ENCODE data around the gene HIPK3.

HIPK3 gene

DNA sequence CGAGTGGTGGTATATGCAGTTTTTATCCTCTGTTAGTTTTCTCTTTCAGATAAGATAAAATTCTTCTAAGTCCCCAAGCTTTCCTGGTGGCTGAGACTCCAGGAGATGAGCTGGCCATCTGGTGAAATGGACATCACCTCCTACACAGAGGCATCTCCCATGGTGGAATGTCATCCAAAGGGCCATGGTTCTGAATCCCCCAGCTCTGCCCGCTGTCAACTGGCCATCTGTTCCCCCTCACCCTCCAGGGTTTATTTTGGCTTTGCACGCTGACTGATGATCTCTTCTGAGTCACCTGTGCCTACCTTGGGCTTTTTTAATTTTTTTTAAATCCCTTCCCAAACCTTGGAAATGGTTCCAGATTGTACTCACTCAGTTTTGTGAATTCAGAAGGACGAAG is 142.2 kb downstream of the HIPK3 start:
- no peak for FAIRE-seq

DNA sequence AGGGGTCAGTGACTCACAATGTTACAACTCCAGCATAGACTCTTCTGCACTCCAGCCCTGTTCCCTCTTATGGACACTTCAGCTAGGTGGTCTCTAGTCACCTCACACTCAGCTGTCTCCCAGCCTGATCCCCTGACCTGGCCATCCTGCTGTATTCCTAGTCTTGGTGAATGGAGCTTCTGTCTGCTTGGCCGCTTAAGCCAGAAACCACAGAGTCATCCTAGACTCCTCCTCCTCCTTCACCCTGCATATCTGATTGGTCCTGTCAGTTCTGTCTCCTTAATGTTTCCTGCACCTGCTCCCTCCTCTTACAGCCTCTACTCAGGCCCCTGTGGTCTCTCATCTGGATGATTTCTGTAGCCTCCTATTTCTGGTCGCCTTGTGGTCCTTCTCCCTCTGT is 144.9 kb downstream of the HIPK3 start:
- no peak for FAIRE-seq

DNA sequence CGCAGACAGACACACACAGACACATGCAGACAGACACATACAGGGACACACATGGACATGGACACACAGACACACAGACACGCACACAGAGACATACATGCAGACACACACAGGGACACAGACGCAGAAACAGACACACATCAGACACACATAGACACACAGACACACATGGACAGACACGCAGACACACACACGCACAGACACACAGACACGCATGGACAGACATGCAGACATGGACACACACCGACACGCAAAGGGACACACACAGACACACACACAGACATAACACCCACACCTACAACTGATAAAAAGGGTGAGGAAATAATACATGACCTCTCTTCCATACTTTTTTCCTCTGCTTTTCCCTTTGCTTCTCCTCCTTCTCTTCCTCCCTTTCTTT is 146.2 kb downstream of the HIPK3 start:
- FAIRE-seq, result no peak

DNA sequence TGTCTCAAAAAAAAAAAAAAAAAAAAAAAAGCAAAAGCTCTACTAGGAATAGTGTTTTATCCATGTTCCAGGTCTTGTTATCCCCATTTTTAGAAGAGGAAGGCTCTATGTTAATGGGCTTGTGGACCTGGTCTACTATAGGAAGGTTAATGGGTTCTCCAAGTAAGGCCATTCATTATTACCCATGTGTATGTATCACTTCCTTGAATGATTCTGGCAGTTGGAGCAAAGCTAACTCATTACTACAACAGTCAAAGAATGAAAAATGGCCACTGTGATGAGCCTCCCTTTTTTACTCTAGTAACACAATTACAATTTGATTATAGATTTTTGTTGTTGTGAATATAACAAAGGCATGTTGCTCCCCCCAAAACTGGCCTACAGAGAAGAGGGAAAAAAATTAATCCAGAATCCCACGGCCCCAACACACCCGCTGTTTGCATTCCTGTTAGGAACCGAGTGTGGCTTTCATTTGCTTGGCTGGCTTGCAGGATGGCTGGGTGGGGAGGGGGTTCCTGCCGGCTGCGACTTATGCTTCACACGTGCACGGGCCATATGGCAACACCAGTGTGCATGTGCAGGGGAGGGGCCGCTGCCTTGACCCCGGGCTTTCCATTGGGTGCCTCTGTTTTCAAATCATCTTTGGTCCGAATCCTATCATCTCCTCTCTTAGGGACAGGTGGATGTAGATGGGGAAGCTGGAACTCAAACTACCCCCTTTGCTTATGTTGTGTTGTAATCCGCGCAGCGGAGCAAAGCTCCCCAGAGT is 148.8 kb downstream of the HIPK3 start:
- FAIRE-seq, result no peak
